Stimulated activated CD8-positive, alpha-beta memory T cell treated with anti-CD3 and anti-CD28 coated beads, Interleukin-2, amount 100 ng/mL, for 1 hour (primary cell): Measurements from ENCODE around the gene SKA3.
"Not testable (repeated sequence)": the region's sequence is repeated elsewhere in the genome, so short reads cannot be mapped to it uniquely, and the experiment has no call there.

Experiments
- DNase-seq, 2 donors: peaks; one replicate each; pipeline ENCODE4 v3.0.0-alpha.2; 2020; ENCODE audit warnings: low read depth in 2 of 2

SKA3 gene

GRCh38 chr13:21176215-21176981 is at the start of gene SKA3, which contains the start of gene MRPL57:
Gene SKA3 (minus strand): TSS chr13:21176552. CDS start chr13:21176477, 75 bp downstream.
Gene MRPL57 (plus strand): TSS chr13:21176658. CDS start chr13:21176917, 259 bp downstream.
- DNase-seq = peak; percentile 89 to 92

DNA sequence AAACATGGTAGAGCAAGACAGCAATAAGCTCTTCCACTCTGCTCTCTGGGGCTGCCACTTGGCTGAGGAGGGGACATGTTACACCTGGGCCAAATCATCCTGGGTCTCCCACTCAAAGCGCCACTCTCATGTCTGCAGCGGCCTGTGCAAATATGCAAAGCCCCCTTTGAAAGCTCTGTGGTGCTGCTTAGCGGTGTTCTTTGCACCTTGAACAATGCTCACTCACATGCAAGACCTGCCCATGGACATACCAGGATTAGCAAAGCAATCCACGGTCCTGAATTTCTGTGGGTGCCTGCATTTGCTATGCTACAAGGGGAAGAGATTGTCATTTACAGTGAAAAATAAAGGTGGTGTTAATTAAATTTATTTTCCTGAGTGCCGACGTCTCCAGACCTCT is 48.7 kb upstream of the SKA3 start:
- DNase-seq = no peak

- DNase-seq = no peak
These were observed 44.9 kb upstream of the SKA3 start for GRCh38 chr13:21221268-21221667.

DNA sequence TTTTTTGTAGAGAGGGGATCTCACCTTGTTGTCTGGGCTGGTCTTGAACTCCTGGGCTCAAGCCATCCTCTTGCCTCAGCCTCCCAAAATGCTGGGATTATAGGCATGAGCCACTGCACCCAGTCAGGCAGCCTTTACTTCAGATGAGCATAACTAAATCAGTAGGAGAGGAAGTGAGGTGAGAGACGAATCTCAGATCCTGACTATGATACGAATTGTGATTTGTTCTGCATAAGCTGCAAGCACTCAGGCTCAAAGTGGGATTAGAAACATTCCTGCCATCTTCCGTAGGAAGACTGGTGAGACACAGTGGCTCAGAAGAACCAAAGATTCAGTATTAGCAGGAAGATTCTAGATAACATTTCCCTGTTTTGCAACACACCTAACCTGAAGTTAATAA is 43.4 kb upstream of the SKA3 start:
- not testable (repeated sequence) for DNase-seq

- DNase-seq = no peak
These were observed 42.7 kb upstream of the SKA3 start for GRCh38 chr13:21219036-21219381.

- no peak for DNase-seq
These were observed 42.1 kb upstream of the SKA3 start for GRCh38 chr13:21218351-21219035.

DNA sequence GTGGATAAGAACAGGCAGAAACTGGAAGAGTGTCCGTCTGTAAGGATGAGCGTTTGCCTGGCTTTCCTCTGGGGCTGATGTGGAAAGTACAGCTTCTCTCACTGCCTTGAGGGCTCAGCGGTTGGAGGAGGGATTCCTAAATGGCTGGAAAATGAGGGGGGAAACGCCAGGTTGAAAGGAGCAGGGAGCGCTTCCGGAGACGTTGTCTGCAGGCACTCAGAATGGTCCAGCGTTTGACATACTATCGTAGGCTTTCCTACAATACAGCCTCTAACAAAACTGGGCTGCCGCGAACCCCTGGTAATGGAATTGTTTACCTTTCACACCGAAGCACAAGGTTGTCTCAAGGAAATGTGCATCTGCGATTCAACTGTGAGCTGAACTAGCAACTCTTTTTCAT is 40.0 kb upstream of the SKA3 start:
- no peak for DNase-seq

GRCh38 chr13:21215419-21215818 is 39.1 kb upstream of the SKA3 start:
- DNase-seq = not testable (repeated sequence)

GRCh38 chr13:21212138-21212775 is 35.9 kb upstream of the SKA3 start:
- DNase-seq = no peak

DNA sequence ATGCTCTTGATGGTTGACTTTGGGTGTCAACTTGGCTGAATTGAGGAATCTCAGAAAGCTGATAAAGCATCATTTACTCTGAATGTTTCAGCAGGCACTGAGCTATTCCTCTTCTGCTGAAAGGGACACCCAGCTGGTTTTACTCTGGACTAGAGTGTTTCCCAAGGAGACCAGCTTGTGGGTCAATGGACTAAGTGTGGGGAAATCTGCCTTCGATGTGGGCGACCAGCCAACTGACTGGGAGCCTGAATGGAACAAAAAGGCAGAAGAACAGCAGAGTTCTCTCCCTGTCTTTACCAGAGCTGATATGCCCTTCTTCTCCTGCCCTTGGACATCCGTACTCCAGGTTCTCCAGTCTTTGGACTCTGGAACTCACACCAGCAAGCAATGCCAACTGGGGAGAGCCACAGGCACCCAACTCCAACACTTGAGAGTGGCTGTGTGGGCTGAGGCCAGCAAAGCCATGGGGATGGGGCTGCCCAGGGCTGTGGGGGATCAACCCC is 32.4 kb upstream of the SKA3 start:
- no peak for DNase-seq

GRCh38 chr13:21202767-21203531 is 26.6 kb upstream of the SKA3 start:
- no peak for DNase-seq

- DNase-seq = not testable (repeated sequence)
These were observed 25.3 kb upstream of the SKA3 start for GRCh38 chr13:21201456-21202190.

GRCh38 chr13:21198391-21198790 is 22.0 kb upstream of the SKA3 start:
- not testable (repeated sequence) for DNase-seq

DNA sequence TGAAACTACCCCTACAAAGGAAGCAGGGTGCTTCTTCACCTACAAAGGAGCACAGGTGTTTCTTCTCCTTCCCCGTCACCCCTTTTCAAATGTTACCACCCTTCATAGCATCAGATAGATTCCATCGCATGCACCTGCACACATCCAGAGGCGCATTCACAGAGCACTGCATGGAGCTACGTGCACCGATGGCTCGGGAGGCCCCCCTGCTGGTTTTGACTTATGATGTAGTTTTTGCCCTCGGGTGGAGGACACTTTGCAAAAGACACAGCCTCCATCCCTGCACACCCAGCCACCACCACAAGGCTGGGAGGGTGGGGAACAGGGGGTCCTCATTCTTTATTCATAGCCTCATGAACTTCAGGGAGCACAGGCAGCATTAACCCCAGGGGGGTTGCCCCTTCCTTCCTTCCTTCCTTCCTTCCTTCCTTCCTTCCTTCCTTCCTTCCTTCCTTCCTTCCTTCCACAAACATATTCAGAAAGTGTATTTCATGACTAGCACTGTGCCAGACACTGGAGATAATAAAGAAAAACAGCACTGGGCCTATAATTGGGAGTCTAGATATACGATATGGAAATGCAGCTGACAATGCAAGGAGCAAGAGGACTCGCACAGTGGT is 21.4 kb upstream of the SKA3 start:
- not testable (repeated sequence) for DNase-seq

DNA sequence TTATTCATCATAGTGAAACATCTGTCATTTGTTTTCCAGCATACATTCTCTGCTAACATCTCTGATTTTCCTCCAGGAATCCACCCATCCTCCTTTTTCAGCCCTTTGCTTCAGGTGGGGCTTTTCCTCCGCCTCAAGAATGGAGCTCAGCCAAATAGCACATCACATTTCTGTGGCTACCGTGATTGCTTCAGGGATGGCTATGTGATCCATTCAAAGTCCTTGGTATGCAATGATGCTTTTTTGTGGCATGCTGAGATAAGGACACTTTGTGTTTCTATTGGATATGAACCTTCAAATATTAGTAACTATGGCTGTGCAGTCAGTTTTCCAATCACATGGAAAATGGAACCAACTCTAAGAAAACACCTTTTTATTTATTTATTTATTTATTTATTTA is 18.4 kb upstream of the SKA3 start:
- not testable (repeated sequence) for DNase-seq

- DNase-seq = not testable (repeated sequence)
These were observed 10.1 kb upstream of the SKA3 start for GRCh38 chr13:21186410-21186809.

- no peak for DNase-seq
These were observed 5.3 kb upstream of the SKA3 start for GRCh38 chr13:21181671-21182070.

DNA sequence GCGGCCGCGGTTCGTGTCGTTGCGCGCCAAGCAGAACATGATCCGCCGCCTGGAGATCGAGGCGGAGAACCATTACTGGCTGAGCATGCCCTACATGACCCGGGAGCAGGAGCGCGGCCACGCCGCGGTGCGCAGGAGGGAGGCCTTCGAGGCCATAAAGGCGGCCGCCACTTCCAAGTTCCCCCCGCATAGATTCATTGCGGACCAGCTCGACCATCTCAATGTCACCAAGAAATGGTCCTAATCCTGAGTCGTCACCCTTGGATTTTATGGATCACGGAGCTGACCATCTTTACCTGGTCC is 581 bp upstream of the SKA3 start:
- DNase-seq = no peak

DNA sequence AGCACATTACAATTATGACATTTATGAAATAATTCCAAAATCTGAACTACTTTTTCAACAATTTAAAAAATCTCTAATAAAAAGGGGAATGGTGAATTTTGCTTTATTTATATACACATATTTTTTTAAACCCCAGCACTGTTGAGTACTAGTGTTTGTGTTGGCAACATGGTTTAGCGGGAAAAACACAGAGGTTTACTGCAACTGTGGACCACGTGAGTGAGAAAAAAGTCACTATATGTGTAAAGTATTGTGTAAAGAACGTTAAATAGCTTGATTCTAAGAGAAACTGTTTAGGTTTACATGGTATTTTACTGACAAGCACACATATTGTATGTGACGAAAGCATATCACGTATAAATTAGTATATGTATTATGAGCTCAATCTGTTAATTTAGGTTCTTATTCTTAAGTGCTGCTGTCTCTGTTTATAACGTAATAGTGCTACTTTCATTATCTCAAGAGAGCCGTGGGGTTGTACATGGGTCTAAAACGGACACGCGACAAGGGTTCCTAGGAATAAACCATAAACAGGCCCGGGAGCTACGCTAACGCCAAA is 617 bp downstream of the SKA3 start:
- DNase-seq = no peak

- DNase-seq = not testable (repeated sequence)
These were observed 2.6 kb downstream of the SKA3 start for GRCh38 chr13:21173767-21174166.
